ENCODE data around the gene NRF1. TPM values are rescaled to one million over a fixed set of nuclear protein-coding genes. Genes with fewer than 3 reads are reported as not detected.

Gene NRF1
- total and polyA plus RNA-seq, 2 of the 13 experiments (the other 11 are each of a cell fraction or from before 2014, with no cell fraction given): 9.3 to 10.1 TPM

GRCh38 chr7:129740574-129741410, 129.3 kb downstream of the NRF1 start:
- FAIRE-seq (no peak), DNase-seq (ENCODE audit: low spot score) (no peak), ATAC-seq (no peak)
- Histone ChIP-seq H3K27me3 (ENCODE audit: control insufficient read depth in 1 of 2, insufficient read depth in 2 of 2, low read length in 2 of 2) (no peaks in the 10 kb centered on the region), H3K9me3 (ENCODE audit: low read length) (no peaks in the 10 kb centered on the region), H3K4me2 (ENCODE audit: low read depth, low read length) (no peak overlapping the region), H3K4me3 (replicated peaks in 1 of 3; ENCODE audit: insufficient read depth in 1 of 3, low read depth in 2 of 3, low read length in 3 of 3) (no peak overlapping the region), H2AFZ (ENCODE audit: low read length) (no peak overlapping the region), H3K27ac (ENCODE audit: extremely low read length, insufficient read depth, low read length) (no peak overlapping the region), H3K9ac (ENCODE audit: insufficient read depth, low read depth, low read length) (no peak overlapping the region), H4K20me1 (ENCODE audit: insufficient read depth, low read length) (no peaks in the 10 kb centered on the region), H3K79me2 (ENCODE audit: insufficient read depth, low read length) (no peaks in the 10 kb centered on the region), H3K36me3 (replicated peaks in 1 of 2; ENCODE audit: control insufficient read depth in 1 of 2, insufficient read depth in 2 of 2, low read length in 2 of 2) (peaks cover 7 to 30% of the 10 kb centered on the region in 2 experiments; a peak in 4 of 5 replicates), H3K4me1 (ENCODE audit: insufficient read depth, low read length) (peaks cover 10% of the 10 kb centered on the region; the same call in 1 of the 2 replicates)
- ChIA-PET CTCF (ENCODE audit: low intra/inter-chr PET ratio, low total read pairs) (no interaction called here), POLR2A (no interaction called here)
- no TSS peak for BruUV-seq (replicated peaks)
- in situ Hi-C loops (cut with HindIII; ENCODE audit: extremely low pct_ligation_motif_present, low pct_unique_long_range_greater_than_20kb): no loop called here
- intact Hi-C loops (cut with micrococcal nuclease; ENCODE audit: unreplicated experiment): no loop called here
- WGBS (ENCODE audit: low lambda C conversion rate): 94% methylated on average over 10 of the region's 10 CpGs
- TF ChIP-seq NKX3-1 (CRISPR knock-in tag; IDR thresholded peaks at IDR 0.05) (no peak), JDP2 (CRISPR knock-in tag; IDR thresholded peaks at IDR 0.05; ENCODE audit: borderline replicate concordance) (no peak), ZBTB1 (CRISPR knock-in tag; IDR thresholded peaks at IDR 0.05; ENCODE audit: borderline replicate concordance) (no peak), MAZ (IDR thresholded peaks at IDR 0.05; ENCODE audit: borderline replicate concordance, low read depth, low read length) (no peak), MAZ (CRISPR knock-in tag; IDR thresholded peaks at IDR 0.05; ENCODE audit: low read depth) (no peak), ZBED4 (CRISPR knock-in tag; IDR thresholded peaks at IDR 0.05; ENCODE audit: borderline replicate concordance) (no peak), KAT8 (CRISPR knock-in tag; IDR thresholded peaks at IDR 0.05) (no peak), KLF11 (CRISPR knock-in tag; IDR thresholded peaks at IDR 0.05) (no peak), ZBTB42 (CRISPR knock-in tag; IDR thresholded peaks at IDR 0.05) (no peak), AKNA (CRISPR knock-in tag; IDR thresholded peaks at IDR 0.05; ENCODE audit: borderline replicate concordance) (no peak), ZNF597 (CRISPR knock-in tag; IDR thresholded peaks at IDR 0.05) (no peak), REXO4 (CRISPR knock-in tag; IDR thresholded peaks at IDR 0.05; ENCODE audit: borderline replicate concordance) (no peak), ZMAT5 (CRISPR knock-in tag; IDR thresholded peaks at IDR 0.05; ENCODE audit: borderline replicate concordance, low read depth) (no peak), KMT2B (CRISPR knock-in tag; IDR thresholded peaks at IDR 0.05) (no peak)
